LNCaP clone FGC (cell line): ENCODE results near the gene STRIP2.

ENCODE experiments used
- DNase-seq: peaks from one replicate; pipeline ENCODE4 v3.0.0-alpha.2; 2011; ENCODE audit warnings: low read depth
- H3K4me3 ChIP-seq: 2 replicates; pipeline ENCODE4 v1.5.1; 2011; ENCODE audit warnings: mild to moderate bottlenecking, low read depth, low read length, control low read depth
- TF ChIP-seq, protein P1 (sequence below): IDR thresholded peaks from 2 replicates; pipeline ENCODE4 v1.5.1; 2012; ENCODE audit warnings: mild to moderate bottlenecking; ENCODE audit not compliant: control insufficient read depth, insufficient read depth; ENCODE audit errors: extremely low read depth

Gene STRIP2

DNA sequence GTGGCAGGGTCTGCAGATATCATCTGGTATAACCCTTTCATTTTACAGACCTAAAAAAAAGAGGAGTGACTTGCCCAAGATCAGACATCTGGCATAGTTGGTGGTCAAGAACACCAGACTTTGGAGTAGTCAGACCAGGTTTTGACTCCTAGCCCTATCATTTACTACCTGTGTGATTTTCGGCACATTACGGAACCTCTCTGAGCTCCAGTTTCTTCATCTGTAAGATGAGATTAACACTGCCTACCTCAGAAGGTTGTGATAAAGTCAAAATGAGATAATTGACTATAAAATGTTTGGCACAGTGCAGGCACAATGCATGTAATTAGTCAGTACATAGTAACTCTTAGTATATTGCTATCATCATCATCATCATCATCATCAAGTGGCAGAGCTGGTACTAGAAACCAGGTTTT lies 1.2 kb downstream of the STRIP2 start:
- no peak for DNase-seq
- TF ChIP-seq, protein P1, sequence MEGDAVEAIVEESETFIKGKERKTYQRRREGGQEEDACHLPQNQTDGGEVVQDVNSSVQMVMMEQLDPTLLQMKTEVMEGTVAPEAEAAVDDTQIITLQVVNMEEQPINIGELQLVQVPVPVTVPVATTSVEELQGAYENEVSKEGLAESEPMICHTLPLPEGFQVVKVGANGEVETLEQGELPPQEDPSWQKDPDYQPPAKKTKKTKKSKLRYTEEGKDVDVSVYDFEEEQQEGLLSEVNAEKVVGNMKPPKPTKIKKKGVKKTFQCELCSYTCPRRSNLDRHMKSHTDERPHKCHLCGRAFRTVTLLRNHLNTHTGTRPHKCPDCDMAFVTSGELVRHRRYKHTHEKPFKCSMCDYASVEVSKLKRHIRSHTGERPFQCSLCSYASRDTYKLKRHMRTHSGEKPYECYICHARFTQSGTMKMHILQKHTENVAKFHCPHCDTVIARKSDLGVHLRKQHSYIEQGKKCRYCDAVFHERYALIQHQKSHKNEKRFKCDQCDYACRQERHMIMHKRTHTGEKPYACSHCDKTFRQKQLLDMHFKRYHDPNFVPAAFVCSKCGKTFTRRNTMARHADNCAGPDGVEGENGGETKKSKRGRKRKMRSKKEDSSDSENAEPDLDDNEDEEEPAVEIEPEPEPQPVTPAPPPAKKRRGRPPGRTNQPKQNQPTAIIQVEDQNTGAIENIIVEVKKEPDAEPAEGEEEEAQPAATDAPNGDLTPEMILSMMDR: no peak
- no peak overlapping the region; the same call in 1 of the 2 replicates for H3K4me3 ChIP-seq

DNA sequence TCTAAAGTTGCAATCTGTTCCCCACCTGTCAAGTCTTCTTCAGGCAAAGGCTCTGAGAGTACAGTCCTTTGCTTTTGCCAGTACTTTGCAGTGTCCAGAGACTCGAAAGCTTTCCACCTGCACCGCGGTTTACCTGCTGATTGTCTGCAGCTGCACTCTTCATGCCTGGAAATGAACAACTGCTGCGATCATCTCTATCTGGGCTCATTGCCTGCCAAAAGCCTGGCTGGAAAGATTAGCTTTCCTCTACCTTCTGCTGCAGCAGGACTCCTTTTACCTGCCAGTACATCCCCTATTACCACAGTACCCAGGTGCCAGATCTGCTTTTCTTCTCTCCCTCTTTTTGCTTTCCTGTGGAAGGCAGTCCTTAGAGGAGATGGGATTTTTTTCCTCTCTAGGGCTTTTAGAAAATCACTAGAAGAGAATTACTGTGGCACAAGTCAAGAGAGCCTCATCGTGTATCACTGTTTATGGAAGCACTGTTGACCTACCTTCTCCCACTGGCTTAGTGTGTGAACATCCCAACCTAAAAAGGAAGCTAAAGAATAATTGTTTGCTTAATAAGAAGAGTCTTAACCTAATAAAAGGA lies 2.2 kb downstream of the STRIP2 start:
- H3K4me3 ChIP-seq: no peak overlapping the region
- DNase-seq: peak; percentile 52
- TF ChIP-seq, protein P1: no peak

DNA sequence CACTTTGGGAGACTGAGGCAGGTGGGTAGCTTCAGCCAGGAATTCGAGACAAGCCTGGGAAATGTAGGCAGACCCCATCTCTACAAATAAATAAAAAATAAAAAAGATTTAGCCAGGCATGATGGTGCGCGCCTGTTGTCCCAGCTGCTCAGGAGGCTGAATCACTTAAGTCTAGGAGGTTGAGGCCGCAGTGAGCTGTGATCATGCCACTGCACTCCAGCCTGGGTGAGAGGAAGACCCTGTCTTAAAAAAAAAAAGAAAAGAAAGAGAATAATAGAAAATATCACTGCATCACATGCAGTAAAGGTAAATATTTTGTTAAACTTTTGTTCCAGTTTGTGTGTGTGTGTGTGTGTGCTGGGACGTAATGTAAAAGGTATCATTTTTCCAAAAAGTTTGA lies 3.0 kb downstream of the STRIP2 start:
- DNase-seq: no peak
- no peak overlapping the region for H3K4me3 ChIP-seq
- TF ChIP-seq, protein P1: no peak

DNA sequence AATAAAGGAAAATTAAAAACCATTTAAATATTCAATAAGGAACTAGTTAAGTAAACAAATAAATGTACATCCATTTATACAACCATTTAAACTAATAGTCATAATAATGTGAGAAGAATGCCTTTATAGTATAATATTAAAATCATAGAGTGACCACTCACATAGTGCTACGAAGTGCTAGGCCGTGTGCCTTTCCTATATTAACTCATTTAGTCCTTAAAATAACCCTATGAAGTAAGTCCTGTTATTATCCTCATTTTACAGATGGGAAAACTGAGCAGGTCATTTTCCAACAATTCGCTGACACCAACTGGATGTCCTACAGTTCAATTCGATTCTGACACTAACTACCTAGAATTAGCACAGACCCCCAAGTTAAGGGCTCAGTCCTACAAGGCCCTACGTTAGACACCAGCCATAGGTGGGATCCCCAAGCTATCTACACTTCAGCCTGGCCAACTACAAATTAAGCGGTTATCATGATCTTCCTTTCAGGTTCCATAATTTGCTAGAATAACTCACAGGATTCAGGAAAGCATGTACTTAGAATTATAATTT lies 4.1 kb downstream of the STRIP2 start:
- TF ChIP-seq, protein P1: no peak
- no peak overlapping the region for H3K4me3 ChIP-seq

DNA sequence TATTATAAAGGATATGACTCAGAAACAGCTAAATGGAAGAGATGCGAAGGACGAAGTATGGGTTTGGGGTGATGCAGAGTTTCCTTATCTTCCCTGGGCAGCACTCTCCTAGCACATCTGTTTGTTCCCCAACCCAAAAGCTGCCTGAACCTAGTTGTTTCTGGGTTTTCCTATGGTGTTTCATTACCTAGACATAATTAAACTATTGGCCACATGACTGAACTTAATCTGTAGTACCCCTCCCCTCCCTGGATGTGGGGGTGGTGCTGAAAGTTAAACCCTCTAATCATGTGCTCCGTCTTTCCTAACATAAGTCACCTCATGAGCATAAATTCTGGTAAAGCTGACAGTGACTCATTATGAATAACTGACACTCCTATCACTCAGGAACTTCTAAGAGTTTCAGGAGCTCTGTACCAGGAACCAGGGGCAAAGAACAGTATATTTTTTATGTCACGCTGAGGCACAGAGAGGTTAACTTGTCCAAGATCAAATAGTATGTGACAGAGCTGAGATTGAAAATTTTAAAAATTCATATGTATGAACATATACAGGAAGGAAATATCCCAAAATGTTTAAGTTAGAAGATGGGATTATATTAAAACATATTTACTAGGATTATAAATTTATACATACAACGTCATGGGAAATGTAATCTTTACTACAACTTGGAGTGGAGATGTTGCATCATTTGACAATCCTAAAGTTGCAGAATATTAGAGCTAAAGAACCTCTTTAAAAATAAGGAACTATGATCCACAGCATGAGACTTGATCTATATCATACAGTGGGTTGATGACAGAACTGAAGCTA lies 4.8 kb downstream of the STRIP2 start:
- TF ChIP-seq, protein P1: no peak
- no peak overlapping the region for H3K4me3 ChIP-seq
- DNase-seq: no peak

More for the DNA sequence above, 4.1 kb downstream of the STRIP2 start:
- no peak for DNase-seq

DNA sequence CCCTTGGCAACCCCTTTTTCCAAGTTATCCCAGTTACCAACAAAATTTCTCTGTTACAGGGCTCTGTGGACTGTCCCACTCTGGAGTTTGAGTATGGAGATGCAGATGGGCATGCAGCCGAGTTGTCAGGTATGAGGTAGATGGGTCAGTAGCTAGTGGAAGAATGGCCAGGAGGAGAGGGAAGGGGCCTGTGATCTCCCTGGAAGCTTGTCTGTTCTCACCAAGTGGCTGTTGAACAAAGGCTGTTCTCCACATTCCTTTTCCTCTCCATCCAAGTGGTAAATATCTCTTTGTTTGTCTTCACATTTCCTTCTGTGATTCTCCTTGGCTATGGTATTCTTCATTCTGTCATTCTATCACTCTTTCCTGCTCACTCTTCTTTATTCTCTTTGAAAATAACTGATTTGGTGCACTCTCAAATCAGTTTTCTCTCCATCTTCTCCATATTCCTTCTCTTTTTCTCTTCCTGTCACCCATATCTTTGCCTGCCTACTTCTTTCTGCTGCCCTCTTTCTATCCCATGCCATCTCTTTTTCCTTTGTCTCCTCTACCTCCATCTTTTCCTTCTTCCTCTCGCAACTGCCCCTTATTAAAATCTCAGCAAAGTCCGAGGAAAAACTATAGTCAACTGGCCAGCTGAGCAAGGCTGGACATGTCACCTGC lies 5.9 kb downstream of the STRIP2 start:
- no peak overlapping the region for H3K4me3 ChIP-seq
- TF ChIP-seq, protein P1: no peak
- DNase-seq: no peak
